A549 treated with AZD9567 at 1 μM for 4 hours (cell line): Measurements from ENCODE around the gene SLCO4C1. TPM values are rescaled to one million over a fixed set of nuclear protein-coding genes. Genes with fewer than 3 reads are reported as not detected.

Source experiments
- total RNA-seq: library from RNA; stranded (reverse); fragments of 200-300 nt; extraction: Qiagen RNA extraction; gene quantifications from 5 replicates; pipeline ENCODE4 v1.2.3, GENCODE V29; 2022; ENCODE audit not compliant: insufficient read depth

SLCO4C1 gene
- total RNA-seq: 0.02 TPM in 1 of 5 replicates, not detected in the others

GRCh38 chr5:102296178-102296817 is at the start of gene SLCO4C1:
Gene SLCO4C1, minus strand, starts transcription at chr5:102296284. Its CDS starts 22 bp downstream, at chr5:102296262.

Other genes with a start within 250 kb of the SLCO4C1 start
- not detected in 5 replicates for gene SLCO6A1, start 202.7 kb upstream of the SLCO4C1 start, total RNA-seq